Left ventricle myocardium inferior (tissue), 1 donor: ENCODE measurements around the gene CDCA8. TPM values are rescaled to one million over a fixed set of nuclear protein-coding genes. Genes with fewer than 3 reads are reported as not detected.

Experiments
- DNase-seq: peaks from one replicate; pipeline ENCODE4 v3.0.0-alpha.2; 2020
- H3K27ac ChIP-seq: fragments of 200-600 bp; replicated peaks from 2 replicates; pipeline ENCODE4 v1.8.0; 2021
- H3K27me3 ChIP-seq: fragments of 200-600 bp; 2 replicates; pipeline ENCODE4 v1.8.0; 2021; ENCODE audit warnings: low read depth
- H3K36me3 ChIP-seq: fragments of 200-600 bp; 2 replicates; pipeline ENCODE4 v1.8.0; 2021
- H3K4me1 ChIP-seq: fragments of 200-600 bp; 2 replicates; pipeline ENCODE4 v1.8.0; 2021
- H3K4me3 ChIP-seq: fragments of 200-600 bp; 2 replicates; pipeline ENCODE4 v1.8.0; 2021; ENCODE audit warnings: mild to moderate bottlenecking, moderate library complexity
- H3K9me3 ChIP-seq: fragments of 200-600 bp; replicated peaks from 2 replicates; pipeline ENCODE4 v1.8.0; 2021
- CTCF ChIP-seq: fragments of 200-600 bp; IDR thresholded peaks from 2 replicates; pipeline ENCODE4 v1.8.0; 2021; ENCODE audit warnings: antibody characterized with exemption, mild to moderate bottlenecking, borderline replicate concordance
- intact Hi-C: fragments of 100-400 bp; cut with micrococcal nuclease; formaldehyde crosslinking; loops from one replicate; pipeline ENCODE4 v1.11.0; 2022
- total RNA-seq: library from RNA; stranded (reverse); fragmentation: NEBNext Ultra II Directional; extraction: Animal tissue kit (Norgen Biotek cat#: 25700); gene quantifications from one replicate; pipeline ENCODE4 v1.2.1, GENCODE V29; 2021
- donor health status: DM: no; HTN: yes; CAD: no; lungs with severe emphysema.

CDCA8 gene
- total RNA-seq, 1 donor from 2014 or later, result 0.33 TPM

GRCh38 chr1:37663426-37664000 is 28.8 kb upstream of the CDCA8 start:
- Histone ChIP-seq H3K27ac (no peak overlapping the region), H3K9me3 (no peaks in the 10 kb centered on the region), H3K27me3 (peaks cover 85% of the 10 kb centered on the region), H3K4me1 (no peaks in the 10 kb centered on the region), H3K4me3 (no peak overlapping the region), H3K36me3 (no peaks in the 10 kb centered on the region)
- DNase-seq, result no peak
- TF ChIP-seq CTCF, result no peak
- intact Hi-C loops, result no loop called here

- Histone ChIP-seq H3K9me3 (no peaks in the 10 kb centered on the region), H3K27me3 (peaks cover 85% of the 10 kb centered on the region), H3K27ac (no peak overlapping the region), H3K36me3 (no peaks in the 10 kb centered on the region), H3K4me3 (no peak overlapping the region), H3K4me1 (no peaks in the 10 kb centered on the region)
- no peak for DNase-seq
- intact Hi-C loops, result no loop called here
- TF ChIP-seq CTCF, result no peak
Observed at GRCh38 chr1:37666241-37666867, 26.0 kb upstream of the CDCA8 start.

- Histone ChIP-seq H3K9me3 (no peaks in the 10 kb centered on the region), H3K27me3 (peaks cover 85% of the 10 kb centered on the region), H3K4me1 (no peaks in the 10 kb centered on the region), H3K4me3 (no peak overlapping the region), H3K36me3 (no peaks in the 10 kb centered on the region), H3K27ac (no peak overlapping the region)
- intact Hi-C loops, result no loop called here
- no peak for DNase-seq
- no peak for TF ChIP-seq CTCF
Observed at GRCh38 chr1:37667023-37667671, 25.2 kb upstream of the CDCA8 start.

- Histone ChIP-seq H3K4me1 (no peaks in the 10 kb centered on the region), H3K27me3 (peaks cover 85% of the 10 kb centered on the region), H3K4me3 (no peak overlapping the region), H3K36me3 (no peaks in the 10 kb centered on the region), H3K27ac (no peak overlapping the region), H3K9me3 (no peaks in the 10 kb centered on the region)
- TF ChIP-seq CTCF, result no peak
- DNase-seq, result no peak
- intact Hi-C loops, result no loop called here
Observed at GRCh38 chr1:37670133-37670532, 22.2 kb upstream of the CDCA8 start.

GRCh38 chr1:37671261-37671660 is 21.1 kb upstream of the CDCA8 start:
- Histone ChIP-seq H3K36me3 (no peaks in the 10 kb centered on the region), H3K4me3 (no peak overlapping the region), H3K9me3 (no peaks in the 10 kb centered on the region), H3K27ac (no peak overlapping the region), H3K27me3 (peaks cover 89% of the 10 kb centered on the region), H3K4me1 (no peaks in the 10 kb centered on the region)
- TF ChIP-seq CTCF, result no peak
- DNase-seq, result no peak
- intact Hi-C loops, result no loop called here
